HL-60 (cell line): ENCODE results near the gene PACRG.

ENCODE experiments used
- DNase-seq, 2 experiments: peaks; one replicate each; pipeline ENCODE4 v3.0.0-alpha.2; 2010 to 2020; ENCODE audit warnings: low read depth in 1 of 2, low spot score in 1 of 2
- H3K27ac ChIP-seq: fragments of 250-450 bp; sonication (Bioruptor Pico); replicated peaks from 2 replicates; pipeline ENCODE4 v1.5.1; 2020; ENCODE audit warnings: mild to moderate bottlenecking, moderate library complexity
- H3K27me3 ChIP-seq: fragments of 250-450 bp; sonication (Bioruptor Pico); 2 replicates; pipeline ENCODE4 v1.5.1; 2021; ENCODE audit warnings: mild to moderate bottlenecking, moderate library complexity; ENCODE audit not compliant: insufficient read depth, poor library complexity, severe bottlenecking
- H3K4me3 ChIP-seq: replicated peaks from 2 replicates; pipeline ENCODE4 v1.5.1; 2011; ENCODE audit warnings: mild to moderate bottlenecking, control low read depth, low read length; ENCODE audit not compliant: insufficient read depth
- GABPA ChIP-seq: IDR thresholded peaks from 2 replicates; pipeline ENCODE4 v1.6.1; 2012; ENCODE audit warnings: low read depth
- POLR2AphosphoS5 ChIP-seq: IDR thresholded peaks from 2 replicates; pipeline ENCODE4 v1.6.1; 2012; ENCODE audit warnings: low read depth
- SPI1 ChIP-seq: IDR thresholded peaks from 2 replicates; pipeline ENCODE4 v1.6.1; 2012; ENCODE audit warnings: low read depth, mild to moderate bottlenecking, borderline replicate concordance
- TF ChIP-seq, protein P1 (sequence below): IDR thresholded peaks from 2 replicates; pipeline ENCODE4 v1.6.1; 2012; ENCODE audit warnings: low read depth; ENCODE audit not compliant: insufficient replicate concordance
- TF ChIP-seq, protein P2 (sequence below): IDR thresholded peaks from one replicate; pipeline ENCODE4 v1.5.1; 2011; ENCODE audit warnings: low read length, control low read depth, inconsistent platforms; ENCODE audit not compliant: insufficient read depth

Gene PACRG

DNA sequence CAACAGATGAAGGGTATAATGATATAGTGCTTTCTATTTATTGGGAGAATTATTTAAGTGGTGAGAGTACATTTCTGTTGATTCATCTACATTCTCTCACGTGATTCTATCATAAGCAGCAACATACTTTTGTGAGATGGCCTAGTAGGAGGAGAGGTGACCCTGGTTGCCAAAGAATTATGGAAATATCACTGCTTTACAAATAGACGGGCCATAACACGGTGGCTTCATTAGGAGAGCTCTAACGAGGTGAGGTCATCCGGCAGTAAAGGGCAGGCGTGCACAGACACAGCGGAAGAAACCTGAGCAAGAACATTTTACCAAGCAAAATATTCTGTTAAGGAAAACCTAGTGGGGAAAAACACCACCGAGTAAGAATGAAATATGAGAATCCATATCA, 349.4 kb downstream of the PACRG start:
- Histone ChIP-seq H3K27me3 (no peaks in the 10 kb centered on the region), H3K4me3 (no peak overlapping the region), H3K27ac (no peak overlapping the region)
- TF ChIP-seq GABPA (no peak), SPI1 (no peak), POLR2AphosphoS5 (no peak)
- TF ChIP-seq, protein P1, sequence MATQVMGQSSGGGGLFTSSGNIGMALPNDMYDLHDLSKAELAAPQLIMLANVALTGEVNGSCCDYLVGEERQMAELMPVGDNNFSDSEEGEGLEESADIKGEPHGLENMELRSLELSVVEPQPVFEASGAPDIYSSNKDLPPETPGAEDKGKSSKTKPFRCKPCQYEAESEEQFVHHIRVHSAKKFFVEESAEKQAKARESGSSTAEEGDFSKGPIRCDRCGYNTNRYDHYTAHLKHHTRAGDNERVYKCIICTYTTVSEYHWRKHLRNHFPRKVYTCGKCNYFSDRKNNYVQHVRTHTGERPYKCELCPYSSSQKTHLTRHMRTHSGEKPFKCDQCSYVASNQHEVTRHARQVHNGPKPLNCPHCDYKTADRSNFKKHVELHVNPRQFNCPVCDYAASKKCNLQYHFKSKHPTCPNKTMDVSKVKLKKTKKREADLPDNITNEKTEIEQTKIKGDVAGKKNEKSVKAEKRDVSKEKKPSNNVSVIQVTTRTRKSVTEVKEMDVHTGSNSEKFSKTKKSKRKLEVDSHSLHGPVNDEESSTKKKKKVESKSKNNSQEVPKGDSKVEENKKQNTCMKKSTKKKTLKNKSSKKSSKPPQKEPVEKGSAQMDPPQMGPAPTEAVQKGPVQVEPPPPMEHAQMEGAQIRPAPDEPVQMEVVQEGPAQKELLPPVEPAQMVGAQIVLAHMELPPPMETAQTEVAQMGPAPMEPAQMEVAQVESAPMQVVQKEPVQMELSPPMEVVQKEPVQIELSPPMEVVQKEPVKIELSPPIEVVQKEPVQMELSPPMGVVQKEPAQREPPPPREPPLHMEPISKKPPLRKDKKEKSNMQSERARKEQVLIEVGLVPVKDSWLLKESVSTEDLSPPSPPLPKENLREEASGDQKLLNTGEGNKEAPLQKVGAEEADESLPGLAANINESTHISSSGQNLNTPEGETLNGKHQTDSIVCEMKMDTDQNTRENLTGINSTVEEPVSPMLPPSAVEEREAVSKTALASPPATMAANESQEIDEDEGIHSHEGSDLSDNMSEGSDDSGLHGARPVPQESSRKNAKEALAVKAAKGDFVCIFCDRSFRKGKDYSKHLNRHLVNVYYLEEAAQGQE, result no peak
- TF ChIP-seq, protein P2, sequence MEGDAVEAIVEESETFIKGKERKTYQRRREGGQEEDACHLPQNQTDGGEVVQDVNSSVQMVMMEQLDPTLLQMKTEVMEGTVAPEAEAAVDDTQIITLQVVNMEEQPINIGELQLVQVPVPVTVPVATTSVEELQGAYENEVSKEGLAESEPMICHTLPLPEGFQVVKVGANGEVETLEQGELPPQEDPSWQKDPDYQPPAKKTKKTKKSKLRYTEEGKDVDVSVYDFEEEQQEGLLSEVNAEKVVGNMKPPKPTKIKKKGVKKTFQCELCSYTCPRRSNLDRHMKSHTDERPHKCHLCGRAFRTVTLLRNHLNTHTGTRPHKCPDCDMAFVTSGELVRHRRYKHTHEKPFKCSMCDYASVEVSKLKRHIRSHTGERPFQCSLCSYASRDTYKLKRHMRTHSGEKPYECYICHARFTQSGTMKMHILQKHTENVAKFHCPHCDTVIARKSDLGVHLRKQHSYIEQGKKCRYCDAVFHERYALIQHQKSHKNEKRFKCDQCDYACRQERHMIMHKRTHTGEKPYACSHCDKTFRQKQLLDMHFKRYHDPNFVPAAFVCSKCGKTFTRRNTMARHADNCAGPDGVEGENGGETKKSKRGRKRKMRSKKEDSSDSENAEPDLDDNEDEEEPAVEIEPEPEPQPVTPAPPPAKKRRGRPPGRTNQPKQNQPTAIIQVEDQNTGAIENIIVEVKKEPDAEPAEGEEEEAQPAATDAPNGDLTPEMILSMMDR, result no peak
- no peak for DNase-seq

DNA sequence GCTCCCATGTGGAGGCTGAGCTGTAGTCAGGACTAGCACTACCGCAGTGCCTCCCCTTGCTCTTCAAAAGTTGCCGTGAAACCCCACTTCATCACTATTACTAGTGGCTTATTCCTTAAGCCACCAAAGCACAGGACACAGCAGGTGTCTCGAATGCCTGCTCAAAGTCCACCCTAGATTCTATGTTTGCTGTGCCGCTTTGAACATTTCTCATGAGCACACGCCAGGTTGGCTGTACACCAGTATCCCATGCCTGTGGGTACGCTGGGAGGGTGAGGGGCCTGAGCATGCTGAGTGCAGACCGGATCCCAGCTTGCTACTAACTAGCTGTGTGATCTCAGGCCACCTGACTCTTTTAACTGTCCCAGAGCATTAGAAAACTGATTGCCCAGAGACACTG, 350.9 kb downstream of the PACRG start:
- DNase-seq, result no peak
- no peak overlapping the region for H3K4me3 ChIP-seq
- no peak overlapping the region for H3K27ac ChIP-seq
- H3K27me3 ChIP-seq, result no peaks in the 10 kb centered on the region
- TF ChIP-seq POLR2AphosphoS5, result no peak

DNA sequence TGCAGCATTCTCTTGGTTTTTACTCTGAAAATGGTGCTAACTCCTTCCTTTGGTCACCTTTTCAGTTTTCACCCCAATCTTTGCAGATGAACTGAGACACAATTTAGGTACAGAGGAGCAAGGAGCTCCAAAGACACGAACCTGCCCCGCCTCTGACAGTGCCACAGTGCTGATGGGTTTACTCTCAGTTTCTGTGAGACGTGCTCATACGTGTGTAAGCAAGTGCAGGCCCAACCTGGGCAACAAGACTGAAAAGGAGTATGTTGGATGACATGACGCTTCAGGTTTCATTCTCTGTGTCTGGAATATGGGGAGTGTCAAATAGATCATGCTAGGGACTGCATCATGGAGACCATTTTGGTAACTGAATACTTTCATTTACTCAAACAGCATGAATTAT, 352.5 kb downstream of the PACRG start:
- Histone ChIP-seq H3K27ac (no peak overlapping the region), H3K27me3 (no peaks in the 10 kb centered on the region), H3K4me3 (no peak overlapping the region)
- no peak for DNase-seq
- TF ChIP-seq, protein P2, result no peak
- TF ChIP-seq POLR2AphosphoS5, result no peak
- no peak for TF ChIP-seq GABPA
- no peak for TF ChIP-seq SPI1
- TF ChIP-seq, protein P1, result no peak

DNA sequence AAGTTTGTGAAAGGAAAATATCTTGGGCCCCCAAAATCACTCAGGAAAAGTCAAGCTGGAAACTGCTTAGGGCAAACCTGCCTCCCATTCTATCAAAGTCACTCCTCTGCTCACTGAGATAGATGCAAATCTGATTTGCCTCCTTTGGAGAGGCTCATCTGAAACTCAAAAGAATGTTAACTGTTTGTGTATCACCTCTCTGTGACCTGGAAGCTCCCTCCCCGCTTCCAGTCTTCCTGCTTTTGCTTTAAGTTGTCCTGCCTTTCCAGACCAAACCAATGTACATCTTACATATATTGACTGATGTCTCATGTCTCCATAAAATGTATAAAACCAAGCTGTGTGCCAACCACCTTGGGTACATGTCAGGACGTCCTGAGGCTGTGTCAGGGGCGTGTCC, 355.4 kb downstream of the PACRG start:
- TF ChIP-seq GABPA (no peak), SPI1 (no peak), POLR2AphosphoS5 (no peak)
- TF ChIP-seq, protein P1, result no peak
- TF ChIP-seq, protein P2, result no peak
- Histone ChIP-seq H3K27ac (no peak overlapping the region), H3K27me3 (no peaks in the 10 kb centered on the region), H3K4me3 (no peak overlapping the region)
- no peak for DNase-seq
